Retinal pigment epithelial cell (primary cell): ENCODE results near the gene ANXA9.
A peak's percentile ranks its signal among the peaks of the same experiment; 100 is the strongest.

Experiments
- DNase-seq: peaks from one replicate; pipeline ENCODE4 v3.0.0-alpha.2; 2010; ENCODE audit warnings: low read depth
- H3K4me3 ChIP-seq: 2 replicates; pipeline ENCODE4 v1.5.1; 2011; ENCODE audit warnings: mild to moderate bottlenecking, low read length, control low read depth, moderate library complexity
- CTCF ChIP-seq: conservative IDR thresholded peaks from 2 replicates; pipeline ENCODE4 v1.5.1; 2011; ENCODE audit warnings: low read depth, low read length, control low read depth, inconsistent platforms

Gene ANXA9

GRCh38 chr1:151011154-151011850, 29.2 kb downstream of the ANXA9 start:
- no peak for DNase-seq
- no peak for TF ChIP-seq CTCF
- no peak overlapping the region for H3K4me3 ChIP-seq

GRCh38 chr1:151012684-151013471, 30.8 kb downstream of the ANXA9 start:
- no peak overlapping the region for H3K4me3 ChIP-seq
- no peak for DNase-seq
- no peak for TF ChIP-seq CTCF

- no peak for DNase-seq
- H3K4me3 ChIP-seq = no peak overlapping the region
- no peak for TF ChIP-seq CTCF
Measured at GRCh38 chr1:151013518-151013917, 31.4 kb downstream of the ANXA9 start.

- DNase-seq = no peak
Measured at GRCh38 chr1:151024540-151025146, 42.6 kb downstream of the ANXA9 start.

GRCh38 chr1:151026460-151026859, 44.4 kb downstream of the ANXA9 start:
- TF ChIP-seq CTCF = no peak
- no peak for DNase-seq
- H3K4me3 ChIP-seq = no peak overlapping the region

More at GRCh38 chr1:151024540-151025146, 42.6 kb downstream of the ANXA9 start:
- peak; percentile 83 for TF ChIP-seq CTCF
- no peak overlapping the region for H3K4me3 ChIP-seq

GRCh38 chr1:151032164-151032563, 50.1 kb downstream of the ANXA9 start:
- TF ChIP-seq CTCF = no peak
- H3K4me3 ChIP-seq = no peak overlapping the region
- DNase-seq = no peak

GRCh38 chr1:151035167-151035566, 53.1 kb downstream of the ANXA9 start:
- TF ChIP-seq CTCF = no peak
- DNase-seq = no peak
- no peak overlapping the region for H3K4me3 ChIP-seq
